ENCODE results near the gene PDZD4.

PDZD4 gene

GRCh38 chrX:153794897-153795816 is 35.2 kb downstream of the PDZD4 start:
- H3K27me3 ChIP-seq (ENCODE audit: insufficient read depth, low read length): no peaks in the 10 kb centered on the region
- peak overlapping the region; percentile 89 for H2AFZ ChIP-seq (ENCODE audit: low read length, unreplicated experiment)
- H3K4me1 ChIP-seq (ENCODE audit: control insufficient read depth, insufficient read depth, low read length, unreplicated experiment): peaks cover 9% of the 10 kb centered on the region
- H3K27ac ChIP-seq (ENCODE audit: low read depth, low read length): peak overlapping the region; percentile 53; the same call in 1 of the 2 replicates
- H3K36me3 ChIP-seq (ENCODE audit: insufficient read depth, low read length): no peaks in the 10 kb centered on the region
- H3K4me3 ChIP-seq (ENCODE audit: low read depth, low read length): peak overlapping the region; percentile 85
- peaks cover 54% of the 10 kb centered on the region for H3K79me2 ChIP-seq (ENCODE audit: control insufficient read depth, insufficient read depth, low read length, unreplicated experiment)

GRCh38 chrX:153794018-153794896 is 36.1 kb downstream of the PDZD4 start, which contains the start of the genes IDH3G and SSR4:
Gene IDH3G (minus strand): TSS chrX:153794375. CDS start chrX:153794326, 49 bp downstream.
Gene SSR4 (plus strand): TSS chrX:153794668. CDS start chrX:153794688, 20 bp downstream.
- peaks cover 9% of the 10 kb centered on the region for H3K4me1 ChIP-seq (ENCODE audit: control insufficient read depth, insufficient read depth, low read length, unreplicated experiment)
- peak within 1 kb of the TSS; percentile 85 for H3K4me3 ChIP-seq (ENCODE audit: low read depth, low read length)
- peak within 1 kb of the TSS; percentile 89 for H2AFZ ChIP-seq (ENCODE audit: low read length, unreplicated experiment)
- peaks cover 54% of the 10 kb centered on the region for H3K79me2 ChIP-seq (ENCODE audit: control insufficient read depth, insufficient read depth, low read length, unreplicated experiment)
- H3K27me3 ChIP-seq (ENCODE audit: insufficient read depth, low read length): no peaks in the 10 kb centered on the region
- H3K27ac ChIP-seq (ENCODE audit: low read depth, low read length): peak within 1 kb of the TSS; percentile 87
- no peaks in the 10 kb centered on the region for H3K36me3 ChIP-seq (ENCODE audit: insufficient read depth, low read length)

DNA sequence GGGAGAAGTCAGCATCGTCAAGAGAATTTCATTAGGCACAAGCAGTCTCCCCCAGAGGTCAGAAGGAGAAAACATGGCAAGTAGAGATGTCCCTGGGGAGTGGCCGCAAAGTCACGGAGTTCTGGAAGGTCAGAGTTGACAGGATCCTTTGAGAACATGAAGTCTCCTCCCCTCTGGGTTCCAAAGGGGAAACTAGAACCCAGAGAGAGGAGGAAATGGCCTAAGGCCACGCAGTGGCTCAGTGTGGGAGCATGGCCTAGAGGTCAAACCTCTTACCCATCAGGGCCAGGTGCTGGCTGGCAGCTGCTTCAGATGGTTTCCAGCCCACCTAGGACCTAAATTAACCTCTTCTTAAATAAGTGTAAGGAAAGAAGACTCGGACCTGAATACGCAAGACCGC is 37.1 kb downstream of the PDZD4 start:
- Histone ChIP-seq H3K79me2 (ENCODE audit: control insufficient read depth, insufficient read depth, low read length, unreplicated experiment) (peaks cover 54% of the 10 kb centered on the region), H3K27ac (ENCODE audit: low read depth, low read length) (peak overlapping the region; percentile 87), H3K27me3 (ENCODE audit: insufficient read depth, low read length) (no peaks in the 10 kb centered on the region), H3K4me1 (ENCODE audit: control insufficient read depth, insufficient read depth, low read length, unreplicated experiment) (peaks cover 9% of the 10 kb centered on the region), H3K4me3 (ENCODE audit: low read depth, low read length) (peak overlapping the region; percentile 85), H2AFZ (ENCODE audit: low read length, unreplicated experiment) (peak overlapping the region; percentile 8), H3K36me3 (ENCODE audit: insufficient read depth, low read length) (no peaks in the 10 kb centered on the region)

DNA sequence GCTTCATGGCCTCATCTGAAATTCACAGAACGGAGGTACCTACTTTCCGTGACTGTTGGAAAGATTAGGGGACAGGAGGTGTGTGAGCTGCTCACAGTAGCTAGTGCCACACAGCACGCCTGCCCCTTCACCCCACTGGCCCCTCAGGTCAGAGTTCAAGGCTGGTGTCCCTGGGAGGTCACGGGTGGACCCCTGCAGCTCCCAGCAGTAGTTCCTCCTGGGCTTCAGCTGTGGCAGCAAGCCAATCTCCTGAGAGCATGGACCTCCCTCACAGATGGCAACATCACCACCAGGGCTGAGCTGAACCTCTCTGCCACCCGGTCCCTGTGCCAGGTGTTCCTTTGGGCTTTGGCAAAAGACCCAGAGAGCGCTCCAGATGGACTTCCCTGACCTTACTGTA is 38.0 kb downstream of the PDZD4 start:
- peaks cover 54% of the 10 kb centered on the region for H3K79me2 ChIP-seq (ENCODE audit: control insufficient read depth, insufficient read depth, low read length, unreplicated experiment)
- H3K4me1 ChIP-seq (ENCODE audit: control insufficient read depth, insufficient read depth, low read length, unreplicated experiment): peaks cover 9% of the 10 kb centered on the region
- H3K4me3 ChIP-seq (ENCODE audit: low read depth, low read length): peak overlapping the region; percentile 85; the same call in 1 of the 2 replicates
- no peak overlapping the region for H3K27ac ChIP-seq (ENCODE audit: low read depth, low read length)
- H2AFZ ChIP-seq (ENCODE audit: low read length, unreplicated experiment): no peak overlapping the region
- H3K27me3 ChIP-seq (ENCODE audit: insufficient read depth, low read length): no peaks in the 10 kb centered on the region
- H3K36me3 ChIP-seq (ENCODE audit: insufficient read depth, low read length): no peaks in the 10 kb centered on the region

GRCh38 chrX:153791104-153791852 is 39.1 kb downstream of the PDZD4 start:
- Histone ChIP-seq H3K4me3 (ENCODE audit: low read depth, low read length) (no peak overlapping the region), H3K27me3 (ENCODE audit: insufficient read depth, low read length) (no peaks in the 10 kb centered on the region), H3K4me1 (ENCODE audit: control insufficient read depth, insufficient read depth, low read length, unreplicated experiment) (peaks cover 9% of the 10 kb centered on the region), H2AFZ (ENCODE audit: low read length, unreplicated experiment) (no peak overlapping the region), H3K36me3 (ENCODE audit: insufficient read depth, low read length) (no peaks in the 10 kb centered on the region), H3K79me2 (ENCODE audit: control insufficient read depth, insufficient read depth, low read length, unreplicated experiment) (peaks cover 53% of the 10 kb centered on the region), H3K27ac (ENCODE audit: low read depth, low read length) (no peak overlapping the region)

DNA sequence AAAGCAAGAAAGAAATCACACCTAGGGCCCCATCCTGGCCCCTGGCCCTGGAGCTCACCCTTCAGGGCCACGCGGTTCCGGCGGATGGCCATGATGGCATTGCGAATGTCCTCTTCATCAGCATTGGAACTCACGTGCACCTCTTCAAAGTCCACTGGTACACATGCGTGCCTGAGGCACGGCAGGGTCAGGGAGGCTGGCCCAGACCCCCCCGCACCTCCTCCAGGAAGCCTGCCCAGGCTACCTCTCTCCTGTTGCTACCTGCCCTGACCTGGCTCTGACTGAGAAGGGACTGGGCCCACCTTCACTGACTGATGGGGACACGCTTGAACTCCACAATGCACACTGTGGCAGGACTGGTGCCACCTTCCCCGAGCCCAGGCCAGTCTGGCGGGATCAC is 40.7 kb downstream of the PDZD4 start:
- no peaks in the 10 kb centered on the region for H3K27me3 ChIP-seq (ENCODE audit: insufficient read depth, low read length)
- H2AFZ ChIP-seq (ENCODE audit: low read length, unreplicated experiment): no peak overlapping the region

GRCh38 chrX:153786669-153787068 is 43.7 kb downstream of the PDZD4 start:
- Histone ChIP-seq H2AFZ (ENCODE audit: low read length, unreplicated experiment) (no peak overlapping the region), H3K27me3 (ENCODE audit: insufficient read depth, low read length) (no peaks in the 10 kb centered on the region), H3K4me1 (ENCODE audit: control insufficient read depth, insufficient read depth, low read length, unreplicated experiment) (no peaks in the 10 kb centered on the region), H3K79me2 (ENCODE audit: control insufficient read depth, insufficient read depth, low read length, unreplicated experiment) (peaks cover 14% of the 10 kb centered on the region), H3K4me3 (ENCODE audit: low read depth, low read length) (no peak overlapping the region), H3K36me3 (ENCODE audit: insufficient read depth, low read length) (no peaks in the 10 kb centered on the region), H3K27ac (ENCODE audit: low read depth, low read length) (no peak overlapping the region)

More for the DNA sequence above, 40.7 kb downstream of the PDZD4 start:
- H3K79me2 ChIP-seq (ENCODE audit: control insufficient read depth, insufficient read depth, low read length, unreplicated experiment): peaks cover 37% of the 10 kb centered on the region
- H3K27ac ChIP-seq (ENCODE audit: low read depth, low read length): no peak overlapping the region
- no peak overlapping the region for H3K4me3 ChIP-seq (ENCODE audit: low read depth, low read length)
- H3K36me3 ChIP-seq (ENCODE audit: insufficient read depth, low read length): no peaks in the 10 kb centered on the region
- peaks cover 5% of the 10 kb centered on the region for H3K4me1 ChIP-seq (ENCODE audit: control insufficient read depth, insufficient read depth, low read length, unreplicated experiment)

DNA sequence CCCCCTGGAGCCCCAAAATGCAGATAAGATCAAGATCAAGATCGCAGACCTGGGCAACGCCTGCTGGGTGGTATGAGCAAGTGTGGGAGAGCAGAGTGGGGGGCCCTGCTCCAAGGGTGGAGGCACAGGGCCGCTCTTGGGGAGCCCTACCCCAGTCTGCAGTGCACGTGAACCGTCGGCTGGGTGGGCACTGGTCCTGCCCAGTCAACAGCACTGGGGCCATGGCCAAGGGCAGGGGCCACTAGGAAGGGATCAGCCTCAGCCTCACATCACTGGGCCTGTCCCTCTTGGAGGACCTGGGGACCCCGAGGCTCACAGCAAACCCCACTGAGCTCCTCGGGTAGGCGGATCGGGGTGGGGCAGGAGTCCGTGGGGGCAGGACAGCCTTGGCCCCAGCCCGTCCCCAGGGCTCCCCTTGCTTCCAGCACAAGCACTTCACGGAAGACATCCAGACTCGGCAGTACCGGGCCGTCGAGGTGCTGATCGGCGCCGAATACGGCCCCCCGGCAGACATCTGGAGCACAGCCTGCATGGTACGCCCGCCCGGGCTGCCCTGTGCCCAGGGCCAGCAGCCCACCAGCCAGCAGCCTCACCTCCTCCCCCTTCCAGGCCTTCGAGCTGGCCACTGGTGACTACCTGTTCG is 45.9 kb downstream of the PDZD4 start:
- no peaks in the 10 kb centered on the region for H3K36me3 ChIP-seq (ENCODE audit: insufficient read depth, low read length)
- no peak overlapping the region for H3K27ac ChIP-seq (ENCODE audit: low read depth, low read length)
- no peaks in the 10 kb centered on the region for H3K27me3 ChIP-seq (ENCODE audit: insufficient read depth, low read length)
- H2AFZ ChIP-seq (ENCODE audit: low read length, unreplicated experiment): no peak overlapping the region
- no peak overlapping the region for H3K4me3 ChIP-seq (ENCODE audit: low read depth, low read length)
- no peaks in the 10 kb centered on the region for H3K79me2 ChIP-seq (ENCODE audit: control insufficient read depth, insufficient read depth, low read length, unreplicated experiment)
- H3K4me1 ChIP-seq (ENCODE audit: control insufficient read depth, insufficient read depth, low read length, unreplicated experiment): no peaks in the 10 kb centered on the region

GRCh38 chrX:153783378-153784013 is 46.8 kb downstream of the PDZD4 start:
- no peaks in the 10 kb centered on the region for H3K27me3 ChIP-seq (ENCODE audit: insufficient read depth, low read length)
- H3K36me3 ChIP-seq (ENCODE audit: insufficient read depth, low read length): no peaks in the 10 kb centered on the region
- H3K27ac ChIP-seq (ENCODE audit: low read depth, low read length): no peak overlapping the region
- no peak overlapping the region for H3K4me3 ChIP-seq (ENCODE audit: low read depth, low read length)
- no peaks in the 10 kb centered on the region for H3K79me2 ChIP-seq (ENCODE audit: control insufficient read depth, insufficient read depth, low read length, unreplicated experiment)
- H3K4me1 ChIP-seq (ENCODE audit: control insufficient read depth, insufficient read depth, low read length, unreplicated experiment): no peaks in the 10 kb centered on the region
- no peak overlapping the region for H2AFZ ChIP-seq (ENCODE audit: low read length, unreplicated experiment)

Data from ACC112 (cell line).